Stimulated activated CD4-positive, alpha-beta T cell treated with anti-CD3 and anti-CD28 coated beads, Interleukin-1b, Interleukin-23, amount 100 ng/mL, for 24 hours (primary cell): ENCODE measurements around the gene ZBTB16.

Experiments used
- DNase-seq, 4 experiments: peaks; one replicate each; pipeline ENCODE4 v3.0.0-alpha.2; 2020; ENCODE audit warnings: low read depth in 4 of 4, low spot score in 1 of 4

Gene ZBTB16

DNA sequence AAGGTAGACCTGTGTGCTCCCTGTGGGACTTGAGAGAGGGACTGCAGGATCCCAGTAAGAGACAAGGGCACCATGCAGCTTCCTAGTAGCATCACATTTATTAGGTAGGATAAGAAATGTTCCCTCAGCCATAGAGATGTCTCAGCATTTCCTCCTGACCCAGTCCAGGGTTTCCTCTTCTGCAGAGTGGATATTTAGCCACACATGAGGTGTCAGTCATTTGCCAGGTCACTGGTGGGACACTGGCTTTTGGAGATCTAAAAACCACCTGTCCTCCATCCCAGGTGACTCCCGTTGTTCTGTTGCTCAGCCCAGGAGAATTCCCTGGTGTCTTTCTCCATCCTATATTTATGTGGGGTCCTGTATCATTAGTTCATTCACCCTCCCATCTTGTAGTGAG is 119.1 kb downstream of the ZBTB16 start:
- no peak for DNase-seq

DNA sequence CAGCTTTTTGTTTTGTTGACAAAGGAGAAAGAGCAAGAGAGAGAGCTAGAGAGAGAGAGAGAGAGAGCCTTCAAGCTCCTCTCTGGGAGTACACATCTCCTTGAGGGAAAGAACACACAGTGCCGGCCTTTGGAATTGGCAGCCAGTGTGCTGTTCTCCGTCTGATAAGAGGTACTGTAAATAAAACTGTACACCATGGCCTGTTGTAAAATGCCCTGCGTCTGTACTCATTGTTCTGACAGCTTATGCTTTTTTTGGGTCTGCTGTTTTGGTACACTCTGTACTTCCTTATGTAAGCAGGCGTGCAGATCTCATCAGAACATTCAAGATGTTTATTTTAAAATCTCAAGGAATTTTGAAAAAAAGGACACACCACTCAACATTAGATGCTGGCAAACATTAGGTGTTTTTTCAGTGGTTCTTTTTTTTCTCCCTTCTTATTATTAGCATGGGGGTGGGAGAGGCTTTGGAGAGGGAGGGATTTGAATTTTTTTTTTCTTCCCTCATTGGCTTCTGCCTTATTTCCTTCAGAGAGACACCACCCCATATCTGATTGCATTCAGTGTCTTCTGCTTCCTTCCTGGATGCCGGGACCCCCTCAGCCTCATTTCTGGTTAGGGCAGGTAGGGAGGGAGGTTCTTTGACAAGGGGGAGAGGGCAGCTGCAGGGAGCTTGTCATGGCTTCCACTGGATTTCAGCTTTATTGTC is 119.9 kb downstream of the ZBTB16 start:
- DNase-seq, result no peak

GRCh38 chr11:114180301-114181055 is 121.0 kb downstream of the ZBTB16 start:
- no peak for DNase-seq

DNA sequence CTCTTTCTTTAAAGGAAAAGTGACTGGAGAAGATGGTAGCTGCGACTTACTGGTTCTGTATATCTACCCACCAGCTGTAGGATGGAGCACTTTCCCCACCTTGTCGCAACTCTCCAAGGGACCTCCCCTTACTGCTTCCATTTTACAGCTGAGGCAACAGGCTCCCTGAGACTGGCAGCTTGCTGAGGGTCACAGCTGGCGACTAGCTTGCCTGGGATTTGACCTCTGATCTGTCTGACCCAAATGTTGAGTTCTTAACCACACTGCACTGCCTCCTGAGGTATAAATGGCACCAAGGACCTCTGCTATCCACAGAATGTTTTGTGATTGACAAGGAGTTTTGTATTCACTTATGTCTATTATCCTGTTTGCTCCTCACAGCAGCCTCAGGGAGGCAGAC is 121.7 kb downstream of the ZBTB16 start:
- DNase-seq, result no peak

DNA sequence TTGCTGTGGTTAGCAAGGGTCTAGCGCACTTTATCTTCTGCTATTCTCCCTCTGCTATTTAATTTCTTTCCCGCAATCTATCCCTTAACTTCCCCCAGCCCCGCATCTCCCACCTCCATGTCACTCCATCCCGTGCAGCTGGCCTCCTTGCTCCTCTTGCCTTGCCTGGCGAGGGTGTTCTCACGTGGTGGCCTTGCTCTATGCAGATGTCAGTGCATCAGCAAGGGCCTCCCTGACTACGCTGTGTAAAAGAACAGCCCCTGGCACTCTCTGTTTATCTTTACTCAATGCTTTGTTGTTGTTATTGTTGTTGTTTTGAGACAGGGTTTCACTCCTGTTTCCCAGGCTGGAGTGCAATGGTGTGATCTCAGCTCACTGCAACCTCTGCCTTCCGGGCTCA is 122.2 kb downstream of the ZBTB16 start:
- DNase-seq, result no peak

DNA sequence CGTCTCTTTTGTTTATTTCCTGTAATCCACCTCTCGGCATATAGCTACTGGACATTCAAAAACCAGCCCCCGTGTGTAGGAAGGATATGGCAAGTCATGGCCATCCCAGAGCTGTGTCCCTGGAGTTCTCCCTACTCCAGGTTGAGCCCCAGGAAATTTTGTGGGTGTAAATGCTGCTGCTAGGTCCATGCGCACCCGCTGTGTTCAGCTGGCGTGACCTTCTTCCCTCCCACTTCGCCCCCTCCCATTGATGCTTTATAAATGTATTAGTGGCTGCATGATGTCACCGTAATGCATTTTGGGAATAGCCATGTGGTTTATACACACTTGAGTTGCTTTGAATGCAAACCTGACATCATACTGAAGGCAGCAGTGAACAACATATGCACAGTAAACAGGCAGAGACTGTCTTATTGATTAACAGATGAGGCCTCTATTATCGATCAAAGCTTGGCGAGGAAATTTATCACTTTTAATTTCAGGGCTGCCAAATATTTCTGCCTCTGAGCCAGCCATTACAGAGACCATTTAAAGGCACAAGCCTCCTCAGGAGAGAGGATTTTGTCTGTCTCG is 123.0 kb downstream of the ZBTB16 start:
- DNase-seq, result no peak

GRCh38 chr11:114183044-114183511 is 123.6 kb downstream of the ZBTB16 start:
- peak in 3 of 4 experiments; percentile 11 to 14 (median 13) for DNase-seq

DNA sequence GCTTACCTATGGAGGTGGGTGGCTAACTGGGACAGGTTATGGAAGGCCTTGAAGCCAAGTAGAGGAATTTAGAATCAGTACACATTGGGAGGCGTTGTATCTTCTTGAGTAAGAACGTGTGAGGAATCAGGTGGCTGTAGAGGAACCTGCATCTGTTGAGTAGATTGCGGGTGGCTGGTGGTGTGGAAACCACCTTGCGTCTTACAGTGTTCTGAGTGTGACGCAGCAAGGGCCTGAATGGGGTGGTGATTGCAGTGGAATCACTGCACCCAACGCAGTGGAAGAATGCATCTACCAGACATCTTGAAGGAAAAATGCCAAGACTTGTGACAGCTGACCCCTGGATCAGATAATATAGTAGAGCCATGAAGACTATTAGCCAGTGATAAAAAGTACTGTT is 125.9 kb downstream of the ZBTB16 start:
- DNase-seq, result no peak

- DNase-seq, result no peak
Observed at GRCh38 chr11:114187173-114187572, 127.7 kb downstream of the ZBTB16 start.

GRCh38 chr11:114188851-114189570 is 129.5 kb downstream of the ZBTB16 start:
- DNase-seq, result no peak

DNA sequence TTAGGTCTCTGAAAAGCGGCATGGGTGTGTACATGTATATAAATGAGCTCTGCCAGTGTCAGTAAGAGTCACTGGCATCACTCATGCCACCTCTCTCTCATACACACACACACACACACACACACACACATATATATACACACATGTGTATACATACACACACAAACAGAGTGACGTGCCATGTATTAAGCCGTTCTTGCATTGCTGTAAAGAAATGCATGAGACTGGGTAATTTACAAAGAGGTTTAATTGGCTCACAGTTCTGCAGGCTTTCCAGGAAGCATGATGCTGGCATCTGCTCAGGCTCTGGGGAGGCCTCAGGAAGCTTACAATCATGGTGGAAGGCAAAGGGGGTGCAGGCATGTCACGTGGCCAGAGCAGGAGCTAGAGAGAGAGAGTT is 131.1 kb downstream of the ZBTB16 start:
- DNase-seq, result no peak

- DNase-seq, result no peak
Observed at GRCh38 chr11:114191893-114192292, 132.4 kb downstream of the ZBTB16 start.

DNA sequence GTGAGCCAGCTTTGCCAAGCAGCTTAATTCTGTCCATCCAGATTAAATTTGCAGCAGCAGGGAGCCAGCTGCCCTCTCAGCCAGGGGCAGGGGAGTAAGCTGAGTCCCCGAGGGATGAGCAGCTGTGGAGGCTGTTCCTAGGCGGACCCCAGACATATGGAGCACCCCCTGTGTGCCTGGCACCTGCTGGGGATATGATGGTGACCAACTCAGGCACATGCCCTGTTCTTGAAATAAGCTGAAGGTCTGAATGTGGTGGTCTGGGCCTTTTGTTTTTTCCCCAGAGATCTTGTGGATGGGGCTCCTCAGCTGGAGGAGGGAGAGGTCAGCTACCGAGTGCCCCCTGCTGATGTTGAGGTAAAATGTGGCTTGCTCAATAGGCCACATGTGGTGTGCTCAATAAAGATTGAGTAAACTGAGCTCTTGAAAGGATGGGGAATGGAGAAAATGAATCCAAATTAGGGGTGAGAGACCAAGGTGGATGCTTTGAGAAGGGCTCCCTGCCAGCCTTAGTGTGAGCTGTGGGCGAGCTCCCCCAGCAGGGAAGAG is 133.4 kb downstream of the ZBTB16 start:
- DNase-seq, result no peak

DNA sequence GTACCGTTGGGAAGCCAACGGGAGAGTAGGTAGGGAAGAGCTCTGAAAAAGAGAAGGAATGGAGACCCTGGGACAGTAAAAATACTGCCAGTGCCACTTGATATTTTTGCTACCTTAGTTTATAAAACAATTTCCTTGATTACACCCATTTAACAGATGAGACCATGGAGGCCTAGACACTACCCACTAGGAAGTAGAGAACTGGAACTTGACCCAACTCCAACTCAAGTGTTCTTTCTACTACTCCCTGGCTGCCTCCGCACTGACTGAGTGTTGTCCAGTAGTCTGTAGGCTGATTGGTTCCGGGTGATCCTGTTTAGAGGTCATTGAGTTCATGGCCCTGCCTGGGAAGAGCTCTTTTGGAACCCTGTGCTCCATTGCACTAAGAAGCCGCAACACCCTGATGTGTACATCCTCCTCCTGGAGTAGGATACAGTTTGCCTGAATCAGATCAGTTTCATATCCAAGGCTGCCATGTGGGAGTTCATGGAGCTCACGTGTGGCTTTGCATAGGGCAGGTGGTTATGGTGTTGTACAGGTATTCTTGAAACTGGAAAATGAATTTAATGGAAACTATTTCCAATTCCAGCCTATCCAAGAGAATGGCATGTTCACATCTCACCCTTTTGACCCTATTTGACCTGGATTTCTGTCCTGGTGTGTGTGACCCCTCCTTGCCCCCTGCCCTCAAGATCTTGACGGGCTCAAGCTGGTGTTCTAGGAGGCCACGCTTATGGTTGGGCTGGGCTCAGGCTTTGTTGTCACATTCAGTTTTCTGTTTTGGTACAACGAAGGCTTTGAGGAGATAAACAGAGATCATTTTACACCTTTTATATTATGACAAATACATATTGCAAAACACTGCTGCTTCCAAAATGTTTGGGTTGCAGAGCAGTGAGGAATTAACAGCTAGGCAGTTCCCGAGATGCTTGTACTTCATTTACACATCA is 134.5 kb downstream of the ZBTB16 start:
- DNase-seq, result no peak

DNA sequence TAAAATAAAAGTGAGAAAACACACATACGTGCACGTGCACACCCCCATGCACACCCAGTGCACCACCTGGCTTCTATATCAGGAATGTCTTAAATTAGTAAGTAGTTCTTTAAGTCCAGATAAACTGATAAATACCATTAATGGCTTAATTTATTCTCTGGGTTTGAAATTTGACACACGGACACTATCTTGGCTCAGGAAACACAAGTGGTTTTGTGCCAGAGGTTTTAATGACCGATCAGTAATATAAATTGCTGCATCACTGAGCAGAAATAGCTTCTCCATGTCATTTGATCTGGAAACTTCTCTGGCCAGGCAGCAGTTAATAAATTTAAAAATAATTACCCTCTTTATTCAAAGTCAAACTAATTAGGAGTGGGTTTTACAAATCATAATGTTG is 135.2 kb downstream of the ZBTB16 start:
- DNase-seq, result no peak

GRCh38 chr11:114195151-114195550 is 135.6 kb downstream of the ZBTB16 start:
- no peak for DNase-seq

DNA sequence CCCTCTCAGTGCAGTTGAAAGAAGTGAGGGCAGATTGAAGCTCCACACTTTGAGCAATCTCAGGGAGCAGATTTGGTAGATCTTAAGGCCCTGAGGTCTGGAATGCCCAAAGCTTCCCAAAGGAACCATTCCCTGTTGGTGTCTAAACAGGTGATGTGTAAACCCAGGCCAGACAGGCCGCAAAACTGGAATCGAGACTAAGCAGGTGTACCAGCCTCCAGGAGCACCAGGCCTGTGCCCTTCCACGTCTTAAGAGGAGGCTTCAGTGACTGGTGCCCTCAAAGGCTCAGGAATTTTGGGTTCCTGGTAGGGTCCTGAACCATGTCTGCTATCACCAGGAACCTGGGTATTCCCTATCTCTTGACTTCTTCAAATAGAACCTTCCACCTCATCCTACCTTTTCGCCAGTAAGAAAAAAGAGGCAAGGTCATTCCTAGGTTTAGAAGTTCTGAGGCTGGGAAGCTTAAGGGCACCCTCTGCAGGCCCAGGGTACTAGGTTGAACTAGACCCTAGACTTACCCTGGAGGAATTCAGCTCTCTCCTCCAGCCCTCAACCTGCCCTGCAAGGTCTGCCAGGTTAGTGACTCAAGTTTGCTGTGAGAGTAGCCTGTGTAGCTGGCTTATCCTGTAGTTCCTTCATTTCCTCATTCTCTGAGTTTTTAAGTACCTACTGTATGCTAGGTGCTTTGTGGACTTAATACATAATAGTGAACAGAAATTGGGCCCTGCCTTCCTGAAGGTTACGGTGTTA is 136.6 kb downstream of the ZBTB16 start:
- DNase-seq, result no peak

DNA sequence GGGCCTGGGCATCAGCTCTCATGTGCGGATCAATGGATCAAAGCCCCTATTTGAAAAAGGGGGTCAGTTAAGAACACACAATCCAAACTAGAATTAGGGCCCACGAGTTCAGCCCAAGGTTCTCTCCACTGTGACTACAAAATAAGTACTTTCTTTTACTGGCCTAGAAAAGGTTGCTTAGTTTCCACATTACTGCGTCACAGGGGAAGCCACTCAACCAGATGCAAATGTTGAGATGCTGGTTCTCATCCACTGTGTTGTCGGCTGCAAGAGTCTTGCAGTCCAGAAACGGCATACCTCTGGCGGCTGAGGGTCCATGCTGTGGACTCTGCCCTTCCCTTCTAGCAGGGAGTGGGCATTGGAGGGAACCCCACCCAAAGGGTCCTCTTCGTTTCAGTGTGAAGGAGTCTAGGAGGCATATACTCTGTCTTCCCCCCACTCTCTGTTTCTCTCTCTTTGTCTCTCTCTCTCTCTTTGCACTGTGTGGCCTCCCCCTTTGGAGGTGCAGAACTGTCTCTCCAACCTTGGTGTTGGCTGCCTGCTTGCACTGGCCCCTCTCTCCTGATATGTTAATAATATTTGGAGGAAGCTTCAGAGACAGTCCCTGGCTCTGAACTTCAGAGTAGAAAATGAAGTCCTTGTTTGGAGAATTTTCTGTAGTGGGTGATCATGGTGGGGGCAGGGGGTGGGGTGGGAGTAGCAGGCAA is 137.6 kb downstream of the ZBTB16 start:
- DNase-seq, result no peak
